ENCODE measurements around the gene BRIP1. TPM values are rescaled to one million over a fixed set of nuclear protein-coding genes. Genes with fewer than 3 reads are reported as not detected.

The BRIP1 gene
- total RNA-seq, 3 donors from 2014 or later (not counting 1 experiment from before 2014, with no cell fraction given) = 2.7 to 3.7 (median 2.9) TPM

DNA sequence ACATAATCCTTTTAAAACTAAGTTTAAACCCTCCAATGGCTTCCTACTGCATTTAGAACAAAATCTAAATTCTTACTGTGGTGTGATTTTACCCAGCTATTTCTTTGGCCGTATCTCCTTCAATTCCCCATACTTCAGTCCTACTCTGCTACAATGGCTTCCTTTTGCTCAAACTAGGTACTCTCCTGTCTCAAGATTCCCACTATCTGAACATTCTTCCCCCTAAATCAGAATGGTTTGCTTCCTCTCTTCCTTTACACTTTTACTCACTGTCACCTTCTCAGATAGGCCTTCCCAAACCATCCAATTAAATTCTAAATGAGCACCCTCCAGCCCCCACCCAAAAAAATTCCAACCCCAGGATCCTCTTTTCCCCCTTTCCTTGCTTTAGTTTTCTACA is 109.2 kb downstream of the BRIP1 start:
- Histone ChIP-seq H3K9me3 (ENCODE audit: control insufficient read depth, insufficient read depth, low read length) (no peaks in the 10 kb centered on the region), H3K4me1 (ENCODE audit: control insufficient read depth, insufficient read depth, low read length) (no peaks in the 10 kb centered on the region), H3K27ac (ENCODE audit: low read length) (no peak overlapping the region), H3K4me3 (ENCODE audit: low read length) (no peak overlapping the region), H3K27me3 (ENCODE audit: control insufficient read depth, insufficient read depth, low read length) (no peaks in the 10 kb centered on the region), H3K36me3 (ENCODE audit: control insufficient read depth, insufficient read depth, low read length) (no peaks in the 10 kb centered on the region)
- H3K36me3 Mint-ChIP-seq = peaks cover 6% of the 10 kb centered on the region
- intact Hi-C loops (cut with micrococcal nuclease) = no loop called here
- no peak overlapping the region for H3K27ac Mint-ChIP-seq
- TF ChIP-seq, protein P1, sequence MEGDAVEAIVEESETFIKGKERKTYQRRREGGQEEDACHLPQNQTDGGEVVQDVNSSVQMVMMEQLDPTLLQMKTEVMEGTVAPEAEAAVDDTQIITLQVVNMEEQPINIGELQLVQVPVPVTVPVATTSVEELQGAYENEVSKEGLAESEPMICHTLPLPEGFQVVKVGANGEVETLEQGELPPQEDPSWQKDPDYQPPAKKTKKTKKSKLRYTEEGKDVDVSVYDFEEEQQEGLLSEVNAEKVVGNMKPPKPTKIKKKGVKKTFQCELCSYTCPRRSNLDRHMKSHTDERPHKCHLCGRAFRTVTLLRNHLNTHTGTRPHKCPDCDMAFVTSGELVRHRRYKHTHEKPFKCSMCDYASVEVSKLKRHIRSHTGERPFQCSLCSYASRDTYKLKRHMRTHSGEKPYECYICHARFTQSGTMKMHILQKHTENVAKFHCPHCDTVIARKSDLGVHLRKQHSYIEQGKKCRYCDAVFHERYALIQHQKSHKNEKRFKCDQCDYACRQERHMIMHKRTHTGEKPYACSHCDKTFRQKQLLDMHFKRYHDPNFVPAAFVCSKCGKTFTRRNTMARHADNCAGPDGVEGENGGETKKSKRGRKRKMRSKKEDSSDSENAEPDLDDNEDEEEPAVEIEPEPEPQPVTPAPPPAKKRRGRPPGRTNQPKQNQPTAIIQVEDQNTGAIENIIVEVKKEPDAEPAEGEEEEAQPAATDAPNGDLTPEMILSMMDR (IDR thresholded peaks at IDR 0.05) = no peak
- no peak overlapping the region for H3K4me3 Mint-ChIP-seq
- DNase-seq (no peak), ATAC-seq (no peak)
- WGBS (ENCODE audit: insufficient coverage) = 96% methylated on average over 1 of the region's 1 CpG
- H3K4me1 Mint-ChIP-seq = peaks cover 0 to 4% of the 10 kb centered on the region in 2 donors
- no peaks in the 10 kb centered on the region for H3K27me3 Mint-ChIP-seq (ENCODE audit: low read depth in 2 of 2)
- H3K9me3 Mint-ChIP-seq = peaks cover 2% of the 10 kb centered on the region in 2 donors

DNA sequence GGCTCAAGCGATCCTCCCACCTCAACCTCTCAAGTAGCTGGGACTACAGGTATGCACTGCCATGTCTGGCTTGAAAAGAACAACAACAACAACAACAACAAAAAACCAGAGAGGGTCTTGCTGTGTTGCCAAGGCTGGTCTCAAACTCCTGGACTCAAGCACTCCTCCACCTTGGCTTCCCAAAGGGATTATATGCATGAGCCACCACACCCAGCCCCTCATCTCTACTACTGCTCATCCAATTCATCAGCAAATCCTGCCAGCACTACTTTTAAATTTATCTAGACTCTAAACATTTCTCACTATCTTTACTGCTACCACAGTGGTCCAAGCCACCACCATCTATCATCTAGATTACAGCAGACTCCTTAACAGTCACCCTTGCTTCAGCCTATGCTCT is 109.6 kb downstream of the BRIP1 start:
- Mint-ChIP-seq H3K4me1 (peaks cover 0 to 4% of the 10 kb centered on the region in 2 donors), H3K36me3 (peaks cover 6% of the 10 kb centered on the region), H3K27me3 (ENCODE audit: low read depth in 2 of 2) (no peaks in the 10 kb centered on the region), H3K27ac (no peak overlapping the region), H3K4me3 (no peak overlapping the region), H3K9me3 (peaks cover 2% of the 10 kb centered on the region in 2 donors)
- no peak overlapping the region for H3K27ac ChIP-seq (ENCODE audit: low read length)
- no peaks in the 10 kb centered on the region for H3K9me3 ChIP-seq (ENCODE audit: control insufficient read depth, insufficient read depth, low read length)
- DNase-seq (no peak), ATAC-seq (no peak)
- H3K4me3 ChIP-seq (ENCODE audit: low read length) = no peak overlapping the region
- intact Hi-C loops (cut with micrococcal nuclease) = no loop called here
- H3K36me3 ChIP-seq (ENCODE audit: control insufficient read depth, insufficient read depth, low read length) = no peaks in the 10 kb centered on the region
- WGBS (ENCODE audit: insufficient coverage) = 100% methylated on average over 1 of the region's 1 CpG
- no peaks in the 10 kb centered on the region for H3K27me3 ChIP-seq (ENCODE audit: control insufficient read depth, insufficient read depth, low read length)
- TF ChIP-seq, protein P1 (IDR thresholded peaks at IDR 0.05) = no peak
- H3K4me1 ChIP-seq (ENCODE audit: control insufficient read depth, insufficient read depth, low read length) = no peaks in the 10 kb centered on the region

DNA sequence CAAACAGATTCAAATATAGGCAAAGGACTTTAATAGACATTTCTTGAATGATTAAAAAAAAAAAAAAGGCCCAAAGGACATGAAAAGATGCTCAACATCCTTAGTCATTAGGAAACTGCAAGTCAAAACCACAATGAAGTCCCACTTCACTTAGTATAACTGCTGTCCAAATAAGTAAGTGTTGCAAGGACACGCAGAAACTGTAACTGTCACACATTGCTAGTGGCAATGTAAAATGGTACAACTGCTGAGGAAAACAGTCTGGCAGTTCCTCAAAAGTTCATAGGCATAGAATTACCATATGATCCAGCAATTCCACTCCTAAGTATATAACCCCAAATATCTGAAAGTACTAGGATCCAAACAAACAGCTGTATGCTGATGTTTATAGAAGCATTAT is 112.7 kb downstream of the BRIP1 start:
- no peaks in the 10 kb centered on the region for H3K27me3 Mint-ChIP-seq (ENCODE audit: low read depth in 2 of 2)
- peaks cover 0 to 5% of the 10 kb centered on the region in 2 donors for H3K9me3 Mint-ChIP-seq
- H3K9me3 ChIP-seq (ENCODE audit: control insufficient read depth, insufficient read depth, low read length) = no peaks in the 10 kb centered on the region
- WGBS (ENCODE audit: insufficient coverage) = 25% methylated on average over 1 of the region's 1 CpG
- no peaks in the 10 kb centered on the region for H3K36me3 ChIP-seq (ENCODE audit: control insufficient read depth, insufficient read depth, low read length)
- no peak overlapping the region for H3K4me3 Mint-ChIP-seq
- H3K4me3 ChIP-seq (ENCODE audit: low read length) = no peak overlapping the region
- H3K27ac ChIP-seq (ENCODE audit: low read length) = no peak overlapping the region
- DNase-seq (no peak), ATAC-seq (no peak)
- TF ChIP-seq, protein P1 (IDR thresholded peaks at IDR 0.05) = no peak
- no peak overlapping the region for H3K27ac Mint-ChIP-seq
- H3K4me1 ChIP-seq (ENCODE audit: control insufficient read depth, insufficient read depth, low read length) = no peaks in the 10 kb centered on the region
- peaks cover 9% of the 10 kb centered on the region for H3K36me3 Mint-ChIP-seq
- no peaks in the 10 kb centered on the region for H3K4me1 Mint-ChIP-seq
- intact Hi-C loops (cut with micrococcal nuclease) = no loop called here
- H3K27me3 ChIP-seq (ENCODE audit: control insufficient read depth, insufficient read depth, low read length) = no peaks in the 10 kb centered on the region

DNA sequence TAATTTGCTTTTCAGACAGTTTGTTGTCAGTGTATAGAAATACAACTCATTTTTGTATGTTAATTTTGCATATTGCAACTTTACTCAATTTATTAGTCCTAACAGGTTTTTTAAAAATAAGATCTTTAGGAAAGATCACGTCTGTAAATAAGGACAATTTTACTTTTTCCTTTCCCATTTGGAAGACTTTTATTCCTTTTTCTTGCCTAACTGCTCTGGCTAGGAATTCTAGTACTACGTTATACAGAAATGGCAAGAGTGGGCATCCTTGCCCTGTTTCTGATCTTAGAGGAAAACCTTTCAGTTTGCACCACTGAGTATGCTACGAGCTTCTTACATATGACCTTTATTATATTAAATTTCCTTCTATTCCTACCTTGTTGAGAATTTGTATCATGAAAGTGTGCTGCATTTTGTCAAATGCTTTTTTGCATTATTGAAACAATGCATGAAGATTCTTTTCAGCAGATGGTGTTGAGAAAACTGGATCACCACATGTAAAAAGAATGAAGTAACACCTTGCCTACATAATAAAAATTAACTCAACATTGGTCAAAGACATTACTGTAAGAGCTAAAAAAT is 113.4 kb downstream of the BRIP1 start:
- TF ChIP-seq, protein P1 (IDR thresholded peaks at IDR 0.05) = no peak
- Mint-ChIP-seq H3K4me1 (no peaks in the 10 kb centered on the region), H3K27ac (no peak overlapping the region), H3K4me3 (no peak overlapping the region), H3K36me3 (peaks cover 9% of the 10 kb centered on the region), H3K27me3 (ENCODE audit: low read depth in 2 of 2) (no peaks in the 10 kb centered on the region), H3K9me3 (peaks cover 0 to 5% of the 10 kb centered on the region in 2 donors)
- H3K4me1 ChIP-seq (ENCODE audit: control insufficient read depth, insufficient read depth, low read length) = no peaks in the 10 kb centered on the region
- H3K27ac ChIP-seq (ENCODE audit: low read length) = no peak overlapping the region
- 100% methylated on average over 1 of the region's 3 CpGs for WGBS (ENCODE audit: insufficient coverage)
- DNase-seq (no peak), ATAC-seq (no peak)
- H3K9me3 ChIP-seq (ENCODE audit: control insufficient read depth, insufficient read depth, low read length) = no peaks in the 10 kb centered on the region
- no peaks in the 10 kb centered on the region for H3K27me3 ChIP-seq (ENCODE audit: control insufficient read depth, insufficient read depth, low read length)
- intact Hi-C loops (cut with micrococcal nuclease) = no loop called here
- no peaks in the 10 kb centered on the region for H3K36me3 ChIP-seq (ENCODE audit: control insufficient read depth, insufficient read depth, low read length)
- H3K4me3 ChIP-seq (ENCODE audit: low read length) = no peak overlapping the region
